ENCODE measurements around the gene MRPL43. TPM values are rescaled to one million over a fixed set of nuclear protein-coding genes. Genes with fewer than 3 reads are reported as not detected.

MRPL43 gene
- total RNA-seq, result 100 to 1,000 TPM in 7 of 9 donors, 10 to 100 TPM in 2; 92.7 to 214 (median 129) TPM
- polyA plus RNA-seq, result 100 to 1,000 TPM in 2 of 3 donors, 10 to 100 TPM in 1; 58.4 to 188 (median 175) TPM
- long read RNA-seq, donor 1, transcript MRPL43-206 (4 exons, 866 nt), result minor isoform, 6 of 119 reads
- long read RNA-seq, donor 1, transcript MRPL43-204 (6 exons, 894 nt), result minor isoform, 15 of 119 reads
- long read RNA-seq, donor 1, transcript MRPL43-205 (4 exons, 798 nt), result minor isoform, 6 of 119 reads
- long read RNA-seq, donor 1, transcript MRPL43-203 (3 exons, 1,010 nt), result major isoform, 60 of 119 reads
- long read RNA-seq, donor 1, partial matches to known transcripts, result 22 of 119 reads
- long read RNA-seq, donor 1, other reads (novel, unspliced or antisense), result 0 of 119 reads
- long read RNA-seq, donor 2, transcript MRPL43-203 (3 exons, 1,010 nt), result major isoform, 33 of 142 reads
- long read RNA-seq, donor 2, partial matches to known transcripts, result 95 of 142 reads
- long read RNA-seq, donor 2, other reads (novel, unspliced or antisense), result 0 of 142 reads
- long read RNA-seq, donor 3, transcript MRPL43-203 (3 exons, 1,010 nt), result major isoform, 47 of 72 reads
- long read RNA-seq, donor 3, partial matches to known transcripts, result 22 of 72 reads
- long read RNA-seq, donor 3, other reads (novel, unspliced or antisense), result 0 of 72 reads
- long read RNA-seq, donor 4, transcript MRPL43-206 (4 exons, 866 nt), result minor isoform, 7 of 116 reads
- long read RNA-seq, donor 4, transcript MRPL43-203 (3 exons, 1,010 nt), result major isoform, 95 of 116 reads
- long read RNA-seq, donor 4, partial matches to known transcripts, result 2 of 116 reads
- long read RNA-seq, donor 4, other reads (novel, unspliced or antisense), result 3 of 116 reads
- long read RNA-seq, donor 5, transcript MRPL43-204 (6 exons, 894 nt), result minor isoform, 10 of 151 reads
- long read RNA-seq, donor 5, transcript MRPL43-203 (3 exons, 1,010 nt), result major isoform, 86 of 151 reads
- long read RNA-seq, donor 5, transcript MRPL43-205 (4 exons, 798 nt), result minor isoform, 7 of 151 reads
- long read RNA-seq, donor 5, transcript MRPL43-201 (5 exons, 747 nt), result minor isoform, 20 of 151 reads
- long read RNA-seq, donor 5, partial matches to known transcripts, result 5 of 151 reads
- long read RNA-seq, donor 5, other reads (novel, unspliced or antisense), result 6 of 151 reads
- long read RNA-seq, donor 6, transcript MRPL43-203 (3 exons, 1,010 nt), result major isoform, 58 of 76 reads
- long read RNA-seq, donor 6, partial matches to known transcripts, result 0 of 76 reads
- long read RNA-seq, donor 6, other reads (novel, unspliced or antisense), result 6 of 76 reads
- long read RNA-seq, donor 7, transcript MRPL43-203 (3 exons, 1,010 nt), result major isoform, 32 of 45 reads
- long read RNA-seq, donor 7, transcript MRPL43-204 (6 exons, 894 nt), result minor isoform, 5 of 45 reads
- long read RNA-seq, donor 7, partial matches to known transcripts, result 0 of 45 reads
- long read RNA-seq, donor 7, other reads (novel, unspliced or antisense), result 0 of 45 reads
- long read RNA-seq, donor 8, transcript MRPL43-204 (6 exons, 894 nt), result minor isoform, 5 of 92 reads
- long read RNA-seq, donor 8, transcript MRPL43-201 (5 exons, 747 nt), result minor isoform, 7 of 92 reads
- long read RNA-seq, donor 8, transcript MRPL43-203 (3 exons, 1,010 nt), result major isoform, 54 of 92 reads
- long read RNA-seq, donor 8, partial matches to known transcripts, result 15 of 92 reads
- long read RNA-seq, donor 8, other reads (novel, unspliced or antisense), result 0 of 92 reads
- long read RNA-seq, donor 9, transcript MRPL43-203 (3 exons, 1,010 nt), result major isoform, 50 of 68 reads
- long read RNA-seq, donor 9, partial matches to known transcripts, result 7 of 68 reads
- long read RNA-seq, donor 9, other reads (novel, unspliced or antisense), result 0 of 68 reads
- long read RNA-seq, donor 10, transcript MRPL43-203 (3 exons, 1,010 nt), result major isoform, 14 of 25 reads
- long read RNA-seq, donor 10, partial matches to known transcripts, result 6 of 25 reads
- long read RNA-seq, donor 10, other reads (novel, unspliced or antisense), result 0 of 25 reads

DNA sequence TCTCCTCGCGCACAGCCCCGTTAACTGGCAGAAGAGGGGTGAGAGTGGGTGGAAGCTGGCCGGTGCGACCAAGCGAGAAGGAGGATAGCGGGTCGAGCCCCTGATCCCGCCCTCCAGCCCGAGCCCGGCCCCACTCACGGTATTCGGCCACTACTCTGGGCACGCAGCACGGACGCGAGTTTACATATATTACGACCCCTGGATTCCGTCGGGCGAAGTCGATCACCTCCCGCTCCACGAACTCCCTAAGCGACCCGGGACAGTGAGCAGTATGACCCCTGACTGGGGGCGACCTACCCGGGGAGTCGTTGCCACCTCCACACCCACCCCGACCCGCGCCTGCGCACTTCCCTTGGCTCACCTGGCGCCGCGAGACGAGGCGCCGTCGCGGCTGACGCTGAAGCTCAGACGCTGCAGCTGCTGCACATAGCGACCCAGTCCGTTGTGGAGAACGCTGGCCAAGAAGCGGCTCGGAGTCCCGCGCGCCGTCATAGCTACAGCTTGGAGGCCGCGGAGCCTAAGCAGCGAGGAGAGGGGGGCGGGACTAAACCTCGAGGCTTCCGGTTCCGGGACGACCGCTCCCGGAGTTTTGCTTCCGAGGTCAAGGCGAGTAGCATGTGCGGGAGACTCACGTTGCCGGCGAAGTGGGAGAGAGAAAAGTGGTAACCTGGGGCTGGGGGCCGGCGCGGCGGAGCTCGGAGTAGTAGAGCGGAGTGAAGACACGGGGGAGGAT, at the start of gene MRPL43, which contains the start of gene TWNK:
TSS of gene MRPL43 (minus strand) at position 546 of the 733 bp plus-strand sequence. CDS start at position 492, 54 bp downstream.
TSS of gene TWNK (plus strand) at position 592 of the 733 bp plus-strand sequence. CDS start 668 bp downstream, outside the sequence.
- Histone ChIP-seq H3K4me1 (replicated peaks in 1 of 2) (peaks cover 16 to 30% of the 10 kb centered on the region in 2 donors), H3K36me3 (replicated peaks in 1 of 2) (peaks cover 0 to 36% of the 10 kb centered on the region in 2 donors), H3K27me3 (no peaks in the 10 kb centered on the region), H3K27ac (peak within 1 kb of the TSS in 2 of 5 donors; percentile 77 to 83), H3K4me3 (peak within 1 kb of the TSS; percentile 10 to 75 (median 61)), H3K9me3 (replicated peaks in 1 of 3) (no peaks in the 10 kb centered on the region)
- DNase-seq, result peak; percentile 81 to 91 (median 87)
- TF ChIP-seq, protein P1, sequence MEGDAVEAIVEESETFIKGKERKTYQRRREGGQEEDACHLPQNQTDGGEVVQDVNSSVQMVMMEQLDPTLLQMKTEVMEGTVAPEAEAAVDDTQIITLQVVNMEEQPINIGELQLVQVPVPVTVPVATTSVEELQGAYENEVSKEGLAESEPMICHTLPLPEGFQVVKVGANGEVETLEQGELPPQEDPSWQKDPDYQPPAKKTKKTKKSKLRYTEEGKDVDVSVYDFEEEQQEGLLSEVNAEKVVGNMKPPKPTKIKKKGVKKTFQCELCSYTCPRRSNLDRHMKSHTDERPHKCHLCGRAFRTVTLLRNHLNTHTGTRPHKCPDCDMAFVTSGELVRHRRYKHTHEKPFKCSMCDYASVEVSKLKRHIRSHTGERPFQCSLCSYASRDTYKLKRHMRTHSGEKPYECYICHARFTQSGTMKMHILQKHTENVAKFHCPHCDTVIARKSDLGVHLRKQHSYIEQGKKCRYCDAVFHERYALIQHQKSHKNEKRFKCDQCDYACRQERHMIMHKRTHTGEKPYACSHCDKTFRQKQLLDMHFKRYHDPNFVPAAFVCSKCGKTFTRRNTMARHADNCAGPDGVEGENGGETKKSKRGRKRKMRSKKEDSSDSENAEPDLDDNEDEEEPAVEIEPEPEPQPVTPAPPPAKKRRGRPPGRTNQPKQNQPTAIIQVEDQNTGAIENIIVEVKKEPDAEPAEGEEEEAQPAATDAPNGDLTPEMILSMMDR (IDR thresholded peaks at IDR 0.05), result no peak
- peak; percentile 9 to 52 for TF ChIP-seq POLR2A (IDR thresholded peaks at IDR 0.05)
- intact Hi-C loops (cut with DNase I), result no loop called here
- 0 to 1% (median 1%) methylated on average over 30 to 75 of the region's 75 CpGs for WGBS, 4 donors

DNA sequence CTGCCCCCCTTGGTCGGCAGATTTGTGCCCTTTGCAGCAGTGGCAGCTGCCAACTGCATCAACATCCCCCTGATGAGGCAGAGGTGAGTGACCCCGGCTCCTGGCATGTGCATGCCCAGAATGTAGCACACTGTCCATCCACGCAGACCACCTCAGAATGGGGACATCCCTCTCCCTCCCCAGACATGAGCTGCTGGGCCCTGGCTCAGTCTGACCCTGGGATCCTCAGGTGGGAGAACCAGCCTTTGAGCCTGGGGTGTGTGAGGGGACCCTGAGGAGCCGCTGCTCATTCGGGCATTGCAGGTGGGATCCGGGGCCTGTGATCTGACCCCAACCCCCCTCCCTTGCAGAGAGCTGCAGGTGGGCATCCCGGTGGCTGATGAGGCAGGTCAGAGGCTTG, 49.4 kb upstream of the MRPL43 start:
- intact Hi-C loops (cut with DNase I), result no loop called here
- DNase-seq, result no peak
- H3K27ac ChIP-seq, result no peak overlapping the region
- WGBS, 4 donors, result 81 to 93% (median 87%) methylated on average over 3 to 7 of the region's 7 CpGs
- H3K4me3 ChIP-seq, result no peak overlapping the region
- peaks cover 6 to 20% of the 10 kb centered on the region in 2 donors for H3K4me1 ChIP-seq (replicated peaks in 1 of 2)
- H3K9me3 ChIP-seq (replicated peaks in 1 of 3), result no peaks in the 10 kb centered on the region
- TF ChIP-seq, protein P1 (IDR thresholded peaks at IDR 0.05), result no peak
- TF ChIP-seq POLR2A (IDR thresholded peaks at IDR 0.05), result no peak
- no peaks in the 10 kb centered on the region for H3K27me3 ChIP-seq
- H3K36me3 ChIP-seq (replicated peaks in 1 of 2), result peaks cover 0 to 56% of the 10 kb centered on the region in 2 donors

Data from adrenal gland (tissue), 19 donors.